Ascending aorta (tissue), 2 donors: ENCODE results near the gene RNU5B-1. TPM values are rescaled to one million over a fixed set of nuclear protein-coding genes. Genes with fewer than 3 reads are reported as not detected.

ENCODE experiments used
- DNase-seq, 2 donors: peaks; one replicate each; pipeline ENCODE4 v3.0.0-alpha.2; 2019; ENCODE audit warnings: low spot score in 2 of 2
- H3K27ac ChIP-seq, 2 donors: fragments of 200-600 bp; sonication (generic); one replicate each; pipeline ENCODE4 v1.5.1; 2016 to 2017; ENCODE audit warnings: mild to moderate bottlenecking in 1 of 2
- H3K27me3 ChIP-seq: fragments of 200-600 bp; sonication (generic); one replicate; pipeline ENCODE4 v1.5.1; 2017
- H3K36me3 ChIP-seq, 2 donors: fragments of 200-600 bp; sonication (generic); one replicate each; pipeline ENCODE4 v1.5.1; 2016
- H3K4me1 ChIP-seq, 2 donors: fragments of 200-600 bp; sonication (generic); one replicate each; pipeline ENCODE4 v1.5.1; 2016 to 2017; ENCODE audit warnings: mild to moderate bottlenecking in 1 of 2
- H3K4me3 ChIP-seq, 2 donors: fragments of 200-600 bp; sonication (generic); one replicate each; pipeline ENCODE4 v1.5.1; 2016 to 2017; ENCODE audit warnings: mild to moderate bottlenecking in 1 of 2
- H3K9me3 ChIP-seq, 2 donors: fragments of 200-600 bp; sonication (generic); one replicate each; pipeline ENCODE4 v1.5.1; 2016
- intact Hi-C: fragments of 100-400 bp; cut with DNase I; formaldehyde crosslinking; loops from one replicate; pipeline ENCODE4 v1.15.1; 2023
- total RNA-seq: library from RNA; depleted of rRNA; stranded (reverse); fragments of >200 nt; gene quantifications from one replicate; pipeline ENCODE4 v1.1.0, GENCODE V29; 2016
- TF ChIP-seq, protein P1 (sequence below), 3 experiments: fragments of 200-600 bp in 2 of 3; fragments of 450-650 bp in 1 of 3; sonication (generic) in 2 of 3; IDR thresholded peaks; one replicate each; pipeline ENCODE4 v1.5.1; 2016 to 2019; ENCODE audit warnings: antibody characterized with exemption in 3 of 3, mild to moderate bottlenecking in 1 of 3, moderate library complexity in 1 of 3

Gene RNU5B-1
- total RNA-seq, 1 donor from 2014 or later = not detected

DNA sequence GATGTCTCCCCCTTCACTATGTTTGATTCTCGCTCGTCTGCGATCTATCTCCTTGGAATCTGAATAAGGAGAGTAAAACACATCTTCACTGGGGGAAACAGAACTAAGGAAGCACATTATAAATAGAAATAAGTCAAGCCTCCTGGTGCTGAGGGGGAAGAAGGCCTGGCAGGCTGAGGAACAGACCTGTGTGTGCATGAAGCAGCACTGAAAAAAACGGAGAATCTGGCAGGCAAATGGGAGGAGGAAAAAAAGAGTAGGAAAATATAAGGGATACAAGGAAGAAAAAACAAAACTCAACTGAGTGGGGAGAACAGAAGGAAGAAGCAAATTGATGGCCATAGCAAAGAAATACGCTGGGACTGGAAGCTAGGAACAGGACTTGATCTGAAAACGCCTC lies 43.5 kb upstream of the RNU5B-1 start:
- TF ChIP-seq, protein P1, sequence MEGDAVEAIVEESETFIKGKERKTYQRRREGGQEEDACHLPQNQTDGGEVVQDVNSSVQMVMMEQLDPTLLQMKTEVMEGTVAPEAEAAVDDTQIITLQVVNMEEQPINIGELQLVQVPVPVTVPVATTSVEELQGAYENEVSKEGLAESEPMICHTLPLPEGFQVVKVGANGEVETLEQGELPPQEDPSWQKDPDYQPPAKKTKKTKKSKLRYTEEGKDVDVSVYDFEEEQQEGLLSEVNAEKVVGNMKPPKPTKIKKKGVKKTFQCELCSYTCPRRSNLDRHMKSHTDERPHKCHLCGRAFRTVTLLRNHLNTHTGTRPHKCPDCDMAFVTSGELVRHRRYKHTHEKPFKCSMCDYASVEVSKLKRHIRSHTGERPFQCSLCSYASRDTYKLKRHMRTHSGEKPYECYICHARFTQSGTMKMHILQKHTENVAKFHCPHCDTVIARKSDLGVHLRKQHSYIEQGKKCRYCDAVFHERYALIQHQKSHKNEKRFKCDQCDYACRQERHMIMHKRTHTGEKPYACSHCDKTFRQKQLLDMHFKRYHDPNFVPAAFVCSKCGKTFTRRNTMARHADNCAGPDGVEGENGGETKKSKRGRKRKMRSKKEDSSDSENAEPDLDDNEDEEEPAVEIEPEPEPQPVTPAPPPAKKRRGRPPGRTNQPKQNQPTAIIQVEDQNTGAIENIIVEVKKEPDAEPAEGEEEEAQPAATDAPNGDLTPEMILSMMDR (IDR thresholded peaks at IDR 0.05) = no peak
- Histone ChIP-seq H3K27me3 (no peaks in the 10 kb centered on the region), H3K9me3 (no peaks in the 10 kb centered on the region), H3K4me3 (no peak overlapping the region), H3K36me3 (peaks cover 45 to 69% of the 10 kb centered on the region in 2 donors), H3K4me1 (no peaks in the 10 kb centered on the region), H3K27ac (no peak overlapping the region)
- DNase-seq = no peak
- intact Hi-C loops = no loop called here

DNA sequence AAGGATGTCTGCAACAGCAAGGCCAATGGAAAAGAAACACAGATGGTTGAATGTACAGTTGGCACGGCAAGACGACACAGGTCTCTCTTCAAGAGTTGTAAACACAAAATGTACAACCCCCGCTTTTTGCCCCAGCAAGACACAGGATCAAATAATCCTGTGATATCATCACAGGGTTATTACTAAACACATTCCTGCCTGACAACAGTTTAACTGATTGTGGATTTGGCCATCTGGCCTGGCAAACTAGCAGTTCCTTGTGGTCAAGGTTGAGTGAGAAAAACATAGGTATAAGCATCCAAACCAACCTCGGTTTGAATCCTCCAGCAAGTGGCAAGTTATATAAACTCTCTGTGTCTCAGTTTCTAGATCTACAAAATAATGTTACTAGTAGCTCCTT lies 41.2 kb upstream of the RNU5B-1 start:
- Histone ChIP-seq H3K36me3 (peaks cover 38 to 59% of the 10 kb centered on the region in 2 donors), H3K9me3 (no peaks in the 10 kb centered on the region), H3K4me3 (no peak overlapping the region), H3K27ac (no peak overlapping the region), H3K4me1 (no peaks in the 10 kb centered on the region), H3K27me3 (no peaks in the 10 kb centered on the region)
- TF ChIP-seq, protein P1 (IDR thresholded peaks at IDR 0.05) = no peak
- no peak for DNase-seq
- intact Hi-C loops = no loop called here

DNA sequence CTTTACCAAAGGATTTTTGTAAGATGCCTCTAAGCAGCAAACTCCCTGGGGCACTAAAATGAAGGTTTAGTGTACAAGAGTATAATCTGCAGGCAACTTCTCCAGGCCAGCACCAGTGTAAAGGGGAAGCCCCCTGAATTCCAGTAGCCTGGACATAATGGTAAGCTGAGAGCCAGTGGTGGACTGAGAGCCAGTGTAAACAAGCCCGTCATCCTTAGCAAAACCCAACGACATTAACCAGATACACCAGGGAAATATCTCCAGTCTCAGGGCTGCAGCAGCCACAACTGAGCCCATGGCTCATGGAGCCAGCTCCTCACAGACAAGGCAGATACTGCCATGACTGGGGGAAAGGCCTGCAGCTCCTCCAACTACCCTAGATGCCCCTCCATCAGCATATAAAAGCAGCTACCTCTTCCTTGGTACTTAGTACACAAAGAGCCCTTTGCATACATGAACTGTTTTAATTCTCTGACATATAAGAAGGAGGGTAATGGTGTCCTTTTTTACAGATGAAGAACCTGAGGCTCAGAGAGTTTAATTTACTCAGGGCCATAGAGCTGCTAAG lies 39.5 kb upstream of the RNU5B-1 start:
- Histone ChIP-seq H3K27ac (no peak overlapping the region), H3K9me3 (no peaks in the 10 kb centered on the region), H3K4me1 (no peaks in the 10 kb centered on the region), H3K36me3 (peaks cover 32 to 58% of the 10 kb centered on the region in 2 donors), H3K4me3 (no peak overlapping the region), H3K27me3 (no peaks in the 10 kb centered on the region)
- TF ChIP-seq, protein P1 (IDR thresholded peaks at IDR 0.05) = no peak
- intact Hi-C loops = no loop called here
- no peak for DNase-seq

DNA sequence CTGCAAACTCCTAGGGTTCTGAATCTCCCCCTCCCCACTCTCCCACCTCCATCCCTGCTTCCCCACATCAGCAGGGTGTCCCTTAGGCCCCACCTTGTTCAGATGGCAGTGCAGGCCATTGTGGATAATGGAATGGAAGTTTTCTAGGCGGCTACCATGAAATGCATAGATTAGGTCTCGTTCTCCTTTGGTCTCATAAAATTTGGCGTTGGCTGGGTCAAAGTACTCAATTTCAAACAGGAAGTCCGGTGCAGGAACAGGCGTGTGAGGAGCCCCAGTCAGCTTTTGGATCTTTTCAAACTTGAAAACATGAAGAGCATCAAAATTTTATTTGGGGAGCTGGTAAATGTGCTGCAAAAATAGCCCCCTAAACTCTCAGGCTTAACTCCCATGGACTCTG lies 38.0 kb upstream of the RNU5B-1 start:
- intact Hi-C loops = no loop called here
- Histone ChIP-seq H3K27me3 (no peaks in the 10 kb centered on the region), H3K4me1 (no peaks in the 10 kb centered on the region), H3K4me3 (no peak overlapping the region), H3K36me3 (peaks cover 22 to 47% of the 10 kb centered on the region in 2 donors), H3K27ac (no peak overlapping the region), H3K9me3 (no peaks in the 10 kb centered on the region)
- DNase-seq = no peak
- TF ChIP-seq, protein P1 (IDR thresholded peaks at IDR 0.05) = no peak

DNA sequence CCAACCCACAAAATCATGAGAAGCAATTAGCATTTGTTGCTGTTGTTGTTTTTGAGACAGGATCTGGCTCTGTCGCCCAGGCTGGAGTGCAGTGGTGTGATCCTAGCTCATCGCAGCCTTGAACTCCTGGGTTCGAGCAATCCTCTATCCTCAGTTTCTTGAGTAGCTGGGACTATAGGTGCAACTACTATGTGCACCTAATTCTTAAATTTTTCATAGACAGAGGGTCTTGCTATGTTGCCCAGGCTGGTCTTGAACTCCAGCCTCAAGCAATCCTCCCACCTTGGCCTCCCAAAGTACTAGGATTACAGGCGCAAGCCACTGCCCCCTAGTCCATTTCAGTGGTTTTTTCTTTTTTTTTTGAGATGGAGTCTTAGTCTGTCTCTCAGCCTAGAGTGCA lies 36.1 kb upstream of the RNU5B-1 start:
- intact Hi-C loops = no loop called here
- Histone ChIP-seq H3K36me3 (peaks cover 12 to 31% of the 10 kb centered on the region in 2 donors), H3K27me3 (no peaks in the 10 kb centered on the region), H3K4me1 (no peaks in the 10 kb centered on the region), H3K4me3 (no peak overlapping the region), H3K9me3 (no peaks in the 10 kb centered on the region), H3K27ac (no peak overlapping the region)
- TF ChIP-seq, protein P1 (IDR thresholded peaks at IDR 0.05) = no peak
- no peak for DNase-seq
